ENCODE measurements around the gene ITIH4. TPM values are rescaled to one million over a fixed set of nuclear protein-coding genes. Genes with fewer than 3 reads are reported as not detected.
A peak's percentile ranks its signal among the peaks of the same experiment; 100 is the strongest.

The ITIH4 gene
- total RNA-seq, 2 experiments from 2014 or later = 35.8 to 40.4 TPM

GRCh38 chr3:52770496-52771333 lies 59.8 kb downstream of the ITIH4 start, which contains the start of gene NEK4:
NEK4 (minus strand) TSS chr3:52770940; CDS start chr3:52770746, 194 bp downstream.
- Histone ChIP-seq H3K27me3 (ENCODE audit: control insufficient read depth in 1 of 2, insufficient read depth in 2 of 2, low read length in 2 of 2) (no peaks in the 10 kb centered on the region), H3K4me1 (ENCODE audit: insufficient read depth, low read length) (peaks cover 14% of the 10 kb centered on the region), H3K4me3 (ENCODE audit: low read length) (peak within 1 kb of the TSS; percentile 83), H3K27ac (ENCODE audit: low read depth in 1 of 2, low read length in 2 of 2) (peak within 1 kb of the TSS; percentile 63 to 72), H3K36me3 (ENCODE audit: insufficient read depth, low read length) (peaks cover 8% of the 10 kb centered on the region), H3K9me3 (ENCODE audit: control insufficient read depth in 1 of 2, insufficient read depth in 1 of 2, low read length in 2 of 2) (no peaks in the 10 kb centered on the region)
- ATAC-seq (ENCODE audit: poor library complexity) (peak; percentile 80), DNase-seq (peak; percentile 53 to 93 (median 81))
- Mint-ChIP-seq H3K27me3 (no peaks in the 10 kb centered on the region), H3K4me1 (ENCODE audit: low read depth) (peaks cover 17% of the 10 kb centered on the region), H3K36me3 (ENCODE audit: low read depth) (peaks cover 25% of the 10 kb centered on the region), H3K4me3 (peak within 1 kb of the TSS; percentile 96), H3K9me3 (no peaks in the 10 kb centered on the region), H3K27ac (peak within 1 kb of the TSS; percentile 79)
- intact Hi-C loops (cut with DNase I, micrococcal nuclease) = no loop called here
- no peak for TF ChIP-seq CTCF (IDR thresholded peaks at IDR 0.05)
- POLR2A ChIA-PET = interaction anchor here (0.5 to 1.1 kb wide), 5 partner anchors 68 to 275 kb away, joined by 3 to 4 read pairs (median 3); partner anchors contain the start of genes GNL3, PBRM1 and SFMBT1
- CTCF ChIA-PET = interaction anchor here (0.6 kb wide), 1 partner anchor 51 kb away, joined by 3 read pairs; no protein-coding TSS in a partner anchor

- POLR2A ChIA-PET = interaction anchor here (0.5 to 1.1 kb wide), 4 partner anchors 64 to 276 kb away, joined by 3 to 4 read pairs (median 3); partner anchors contain the start of genes GLT8D1, GNL3, PBRM1 and SFMBT1
Observed at GRCh38 chr3:52769786-52770455, 60.6 kb downstream of the ITIH4 start.

More at GRCh38 chr3:52769786-52770455, 60.6 kb downstream of the ITIH4 start:
- Histone ChIP-seq H3K9me3 (ENCODE audit: control insufficient read depth in 1 of 2, insufficient read depth in 1 of 2, low read length in 2 of 2) (no peaks in the 10 kb centered on the region), H3K4me3 (ENCODE audit: low read length) (peak overlapping the region; percentile 83), H3K36me3 (ENCODE audit: insufficient read depth, low read length) (peaks cover 15% of the 10 kb centered on the region), H3K27ac (ENCODE audit: low read depth in 1 of 2, low read length in 2 of 2) (peak overlapping the region in 1 of 2 donors; percentile 72), H3K27me3 (ENCODE audit: control insufficient read depth in 1 of 2, insufficient read depth in 2 of 2, low read length in 2 of 2) (no peaks in the 10 kb centered on the region), H3K4me1 (ENCODE audit: insufficient read depth, low read length) (peaks cover 14% of the 10 kb centered on the region)
- intact Hi-C loops (cut with DNase I, micrococcal nuclease) = loop anchor here in 1 of 2 experiments (2.0 to 10.0 kb wide), 2 partner anchors 63 to 575 kb away; partner anchors contain the start of genes DCP1A and SPCS1
- CTCF ChIA-PET = no interaction called here
- Mint-ChIP-seq H3K27ac (peak overlapping the region; percentile 73), H3K27me3 (no peaks in the 10 kb centered on the region), H3K4me1 (ENCODE audit: low read depth) (peaks cover 17% of the 10 kb centered on the region), H3K36me3 (ENCODE audit: low read depth) (peaks cover 32% of the 10 kb centered on the region), H3K9me3 (no peaks in the 10 kb centered on the region), H3K4me3 (peak overlapping the region; percentile 96)
- no peak for ATAC-seq (ENCODE audit: poor library complexity)
- no peak for TF ChIP-seq CTCF (IDR thresholded peaks at IDR 0.05)
- no peak for DNase-seq

Measured in CD4-positive, alpha-beta T cell (primary cell).